Endothelial cell of umbilical vein (primary cell): Measurements from ENCODE around the gene ASXL1. TPM values are rescaled to one million over a fixed set of nuclear protein-coding genes. Genes with fewer than 3 reads are reported as not detected.

Source experiments
- BruUV-seq: library from RNA; stranded (reverse); fragments of 400-500 nt; replicated peaks from 2 replicates; lab custom pipeline; 2021; lab: Mats Ljungman, UMichigan
- CTCF ChIA-PET: fragments of 300-600, 350-600 bp; sonication (Branson Sonifier 250); formaldehyde crosslinking; loops from one replicate; lab custom pipeline; 2021; ENCODE audit warnings: antibody characterized with exemption, inconsistent platforms; lab: Charles Lee
- POLR2A ChIA-PET: fragments of 300-600, 350-600 bp; sonication (Branson Sonifier 250); formaldehyde crosslinking; loops from one replicate; lab custom pipeline; 2021; ENCODE audit warnings: antibody characterized with exemption, inconsistent platforms; lab: Charles Lee
- DNase-seq: peaks from one replicate; pipeline ENCODE4 v3.0.0-alpha.2; 2011; ENCODE audit warnings: low read depth, low spot score
- FAIRE-seq: peaks from 2 replicates; lab custom pipeline; 2011; peaks lifted over from hg19 to GRCh38; lab: Jason Lieb, UNC
- H2AFZ ChIP-seq: 2 replicates; pipeline ENCODE4 v1.6.0; 2012; ENCODE audit warnings: low read depth, low read length, control low read depth, inconsistent platforms
- H3K27ac ChIP-seq: 2 replicates; pipeline ENCODE4 v1.5.1; 2011; ENCODE audit warnings: low read depth, mild to moderate bottlenecking, control low read depth, low read length, moderate library complexity; ENCODE audit not compliant: insufficient read depth
- H3K27me3 ChIP-seq, 2 experiments: 2 replicates each; pipeline versions ENCODE4 v1.6.0 to v1.6.1; 2011; ENCODE audit warnings: low read length in 2 of 2, mixed read lengths in 1 of 2; ENCODE audit not compliant: control insufficient read depth in 2 of 2, insufficient read depth in 2 of 2
- H3K36me3 ChIP-seq, 2 experiments: 2 replicates in 1 of 2; 3 replicates in 1 of 2; pipeline ENCODE4 v1.5.1; 2011; ENCODE audit warnings: low read length in 2 of 2, mild to moderate bottlenecking in 1 of 2, moderate library complexity in 1 of 2; ENCODE audit not compliant: control insufficient read depth in 2 of 2, insufficient read depth in 2 of 2; ENCODE audit errors: extremely low read depth in 1 of 2
- H3K4me1 ChIP-seq: 3 replicates; pipeline ENCODE4 v1.5.1; 2011; ENCODE audit warnings: mild to moderate bottlenecking, low read length; ENCODE audit not compliant: control insufficient read depth, insufficient read depth; ENCODE audit errors: extremely low read depth
- H3K4me2 ChIP-seq: 2 replicates; pipeline ENCODE4 v1.6.1; 2011; ENCODE audit warnings: low read length, control low read depth, mixed read lengths; ENCODE audit not compliant: insufficient read depth
- H3K4me3 ChIP-seq, 3 experiments: fragments of 200-600 bp in 1 of 3; sonication (generic), shearing (Covaris generic) in 1 of 3; replicated peaks in 1 of 3; 2 replicates each; pipeline ENCODE4 v1.5.1; 2011 to 2016; ENCODE audit warnings: control low read depth in 3 of 3, low read length in 3 of 3, mild to moderate bottlenecking in 2 of 3, inconsistent platforms in 1 of 3, low read depth in 1 of 3, moderate library complexity in 1 of 3; ENCODE audit not compliant: insufficient read depth in 1 of 3
- H3K79me2 ChIP-seq: 2 replicates; pipeline ENCODE4 v1.6.0; 2012; ENCODE audit warnings: low read length, inconsistent platforms; ENCODE audit not compliant: control insufficient read depth, insufficient read depth
- H3K9ac ChIP-seq: replicated peaks from 2 replicates; pipeline ENCODE3; 2011; ENCODE audit warnings: low read length, control low read depth; ENCODE audit not compliant: insufficient read depth; ENCODE audit errors: extremely low read depth
- H3K9me1 ChIP-seq: replicated peaks from 3 replicates; pipeline ENCODE4 v1.6.0; 2011; ENCODE audit warnings: mild to moderate bottlenecking, low read length; ENCODE audit not compliant: control insufficient read depth, insufficient read depth; ENCODE audit errors: extremely low read depth
- H3K9me3 ChIP-seq: replicated peaks from 2 replicates; pipeline ENCODE4 v1.5.1; 2012; ENCODE audit warnings: low read length, inconsistent platforms; ENCODE audit not compliant: control insufficient read depth, insufficient read depth
- H4K20me1 ChIP-seq: replicated peaks from 2 replicates; pipeline ENCODE3; 2011; ENCODE audit warnings: mild to moderate bottlenecking, low read length; ENCODE audit not compliant: control insufficient read depth, insufficient read depth; ENCODE audit errors: extremely low read depth
- CTCF ChIP-seq, 2 donors: IDR thresholded peaks; 1 replicate in 1 of 2; 2 replicates in 1 of 2; pipeline ENCODE4 v1.5.1; 2011; ENCODE audit warnings: low read length in 2 of 2, mild to moderate bottlenecking in 2 of 2, moderate library complexity in 2 of 2, control low read depth in 1 of 2, inconsistent platforms in 1 of 2, low read depth in 1 of 2; ENCODE audit not compliant: insufficient read depth in 1 of 2; ENCODE audit errors: extremely low read depth in 1 of 2
- EZH2 ChIP-seq: IDR thresholded peaks from 2 replicates; pipeline ENCODE4 v1.6.1; 2012; ENCODE audit warnings: borderline replicate concordance, low read depth, mild to moderate bottlenecking, moderate library complexity, low read length, inconsistent platforms; ENCODE audit not compliant: severe bottlenecking
- FOS ChIP-seq: IDR thresholded peaks from 2 replicates; pipeline ENCODE4 v1.6.1; 2011; ENCODE audit warnings: mild to moderate bottlenecking, low read length, moderate library complexity, borderline replicate concordance; ENCODE audit not compliant: insufficient read depth
- GATA2 ChIP-seq: IDR thresholded peaks from 2 replicates; pipeline ENCODE4 v1.7.0; 2011; ENCODE audit warnings: low read depth, mild to moderate bottlenecking, moderate library complexity, mixed read lengths, low read length; ENCODE audit not compliant: insufficient read length, insufficient read depth
- JUN ChIP-seq: IDR thresholded peaks from 2 replicates; pipeline ENCODE4 v1.6.1; 2011; ENCODE audit warnings: borderline replicate concordance, low read depth; ENCODE audit not compliant: insufficient read length, insufficient read depth
- MAX ChIP-seq: IDR thresholded peaks from 2 replicates; pipeline ENCODE4 v1.6.1; 2011; ENCODE audit not compliant: insufficient read depth, insufficient read length
- MYC ChIP-seq: IDR thresholded peaks from one replicate; pipeline ENCODE4 v1.6.1; 2011; ENCODE audit warnings: mild to moderate bottlenecking, low read depth, low read length
- POLR2A ChIP-seq: IDR thresholded peaks from 2 replicates; pipeline ENCODE4 v1.6.1; 2012; ENCODE audit warnings: low read depth, mild to moderate bottlenecking, control low read depth, low read length
- POLR2AphosphoS5 ChIP-seq: IDR thresholded peaks from 2 replicates; pipeline ENCODE4 v1.6.1; 2012; ENCODE audit warnings: low read depth, mild to moderate bottlenecking, control low read depth, low read length, moderate library complexity; ENCODE audit not compliant: insufficient read depth
- dilution Hi-C: fragments of 300-500 bp; cut with MboI; formaldehyde crosslinking; loops from one replicate; pipeline ENCODE4 v1.15.0; 2019; ENCODE audit warnings: low sequenced_read_pairs; ENCODE audit not compliant: extremely low pct_ligation_motif_present
- intact Hi-C: fragments of 100-400 bp; cut with micrococcal nuclease; formaldehyde crosslinking; loops from one replicate; pipeline ENCODE4 v1.10.0; 2022
- polyA plus RNA-seq, 4 experiments: library from polyadenylated mRNA; depleted of rRNA in 3 of 4; stranded (reverse) in 3 of 4; unstranded in 1 of 4; fragments of >200 nt; gene quantifications; 2 replicates each; pipeline versions ENCODE4 v1.2.1 to v1.2.3, GENCODE V29; 2011 to 2012; ENCODE audit warnings: missing spikeins in 1 of 4
- total RNA-seq: library from RNA; stranded (reverse); gene quantifications from 2 replicates; pipeline ENCODE4 v1.2.3, GENCODE V29; 2021

Gene ASXL1
- total and polyA plus RNA-seq, 2 donors (not counting 3 experiments of a cell fraction or from before 2014, with no cell fraction given): 45.4 to 101 TPM

- no TSS peak for BruUV-seq
- POLR2A ChIA-PET: no interaction called here
- TF ChIP-seq POLR2A (no peak), POLR2AphosphoS5 (peak; percentile 17)
These were observed 82.6 kb downstream of the ASXL1 start for GRCh38 chr20:32440758-32441078.

GRCh38 chr20:32441638-32442037 is 83.5 kb downstream of the ASXL1 start:
- Histone ChIP-seq H2AFZ (no peak overlapping the region), H3K9me3 (no peaks in the 10 kb centered on the region), H3K79me2 (peaks cover 4% of the 10 kb centered on the region), H3K4me2 (no peak overlapping the region), H3K9ac (no peak overlapping the region), H3K27ac (no peak overlapping the region), H3K4me3 (no peak overlapping the region), H4K20me1 (no peaks in the 10 kb centered on the region), H3K9me1 (no peaks in the 10 kb centered on the region), H3K27me3 (no peaks in the 10 kb centered on the region), H3K36me3 (peaks cover 16 to 44% of the 10 kb centered on the region in 2 experiments), H3K4me1 (peaks cover 6% of the 10 kb centered on the region)
- ChIA-PET POLR2A (no interaction called here), CTCF (no interaction called here)
- FAIRE-seq (no peak), DNase-seq (no peak)
- intact Hi-C loops (loop anchor here (5.0 to 10.0 kb wide), 2 partner anchors 109 to 277 kb away; no protein-coding TSS in a partner anchor), dilution Hi-C loops (no loop called here)
- TF ChIP-seq FOS: no peak
- no peak for TF ChIP-seq MYC
- no peak for TF ChIP-seq GATA2
- TF ChIP-seq POLR2A: no peak
- no peak for TF ChIP-seq CTCF (IDR thresholded peaks at IDR 0.05; ENCODE audit: extremely low read depth in 1 of 2, insufficient read depth in 1 of 2, low read depth in 1 of 2, low read length in 2 of 2)
- TF ChIP-seq POLR2AphosphoS5: no peak
- TF ChIP-seq EZH2: no peak
- TF ChIP-seq MAX: no peak
- no peak for TF ChIP-seq JUN
- no TSS peak for BruUV-seq

More at GRCh38 chr20:32440758-32441078, 82.6 kb downstream of the ASXL1 start:
- no peak overlapping the region for H3K9ac ChIP-seq
- no peak overlapping the region for H3K27ac ChIP-seq
- H4K20me1 ChIP-seq: no peaks in the 10 kb centered on the region
- H3K79me2 ChIP-seq: peaks cover 3% of the 10 kb centered on the region
- dilution Hi-C loops (no loop called here), intact Hi-C loops (loop anchor here (5.0 to 10.0 kb wide), 2 partner anchors 108 to 276 kb away; no protein-coding TSS in a partner anchor)
- H3K36me3 ChIP-seq: peaks cover 19 to 45% of the 10 kb centered on the region in 2 experiments
- DNase-seq: no peak
- H2AFZ ChIP-seq: no peak overlapping the region
- H3K4me3 ChIP-seq: no peak overlapping the region
- no peaks in the 10 kb centered on the region for H3K27me3 ChIP-seq
- CTCF ChIA-PET: no interaction called here
- no peaks in the 10 kb centered on the region for H3K9me1 ChIP-seq
- no peaks in the 10 kb centered on the region for H3K9me3 ChIP-seq
- no peak overlapping the region for H3K4me2 ChIP-seq
- FAIRE-seq: no peak
- peaks cover 3% of the 10 kb centered on the region for H3K4me1 ChIP-seq
